ENCODE results near the gene CD79A. TPM values are rescaled to one million over a fixed set of nuclear protein-coding genes. Genes with fewer than 3 reads are reported as not detected.

CD79A gene
- total RNA-seq, 1 experiment from 2014 or later = 0.69 TPM

DNA sequence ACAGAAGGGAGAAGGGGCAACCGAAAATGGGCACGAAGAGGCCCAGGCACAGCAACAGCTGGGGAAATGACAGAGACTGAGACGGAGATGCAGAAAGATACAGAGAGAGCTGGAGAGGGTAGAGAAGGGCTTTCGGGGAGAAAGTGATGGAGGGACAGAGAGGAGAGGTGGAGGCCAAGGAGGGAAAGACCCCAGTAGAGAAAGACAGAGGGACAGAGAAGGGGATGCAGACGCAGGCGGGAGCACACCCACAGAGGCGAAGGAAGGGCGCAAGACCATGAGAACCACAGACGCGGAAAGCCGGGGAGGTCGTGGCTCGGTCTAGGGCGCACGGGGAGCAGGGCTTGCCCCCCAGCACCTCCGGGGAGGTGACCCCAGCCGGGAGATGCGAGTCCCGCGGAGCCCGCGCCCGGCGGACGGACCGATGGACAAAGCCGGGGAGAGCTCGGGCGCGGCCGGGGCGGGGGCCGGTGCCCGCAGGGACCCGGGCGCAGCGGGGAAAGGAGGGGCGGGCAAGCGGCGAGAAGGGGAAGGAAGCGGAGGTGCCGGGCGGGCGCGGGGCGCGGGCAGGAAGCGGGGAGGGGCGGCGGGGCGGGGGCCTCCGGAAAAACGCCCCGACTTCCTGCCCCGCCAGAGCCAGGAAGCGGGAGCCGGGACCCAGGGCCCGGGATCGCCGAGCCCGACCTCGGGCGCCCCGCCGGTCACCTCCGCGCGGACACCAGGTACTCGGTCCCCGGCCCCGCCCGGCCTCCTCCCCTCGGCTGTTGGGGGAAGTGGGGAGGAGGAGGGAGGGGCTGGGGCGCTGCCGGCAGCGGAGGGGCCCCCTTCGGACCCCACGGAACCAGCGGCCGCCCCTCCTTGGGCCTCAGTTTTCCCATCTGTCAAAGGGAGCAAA, 5.7 kb downstream of the CD79A start, which contains the start of gene ARHGEF1:
TSS of gene ARHGEF1 (plus strand) at position 617 of the 895 bp plus-strand sequence. CDS start 4,899 bp downstream, outside the sequence.
- H3K27me3 ChIP-seq (ENCODE audit: insufficient read depth, low read length) = no peaks in the 10 kb centered on the region
- H3K4me2 ChIP-seq (ENCODE audit: low read length) = peak within 1 kb of the TSS; percentile 95
- ChIA-PET RAD21 (ENCODE audit: low non-redundant PET in 1 of 2, low total read pairs in 2 of 2, uncharacterized antibody in 2 of 2, unreplicated experiment in 2 of 2) (no interaction called here), POLR2A (interaction anchor here (0.7 to 4.2 kb wide), 2 partner anchors 21 to 23 kb away, joined by 4 to 18 read pairs; partner anchors contain the start of gene RPS19), CTCF (interaction anchor here (1.5 to 2.3 kb wide), 2 partner anchors 10 to 76 kb away, joined by 3 to 14 read pairs; no protein-coding TSS in a partner anchor)
- H3K4me3 ChIP-seq (replicated peaks in 1 of 2; ENCODE audit: low read depth in 1 of 2, low read length in 2 of 2) = peak within 1 kb of the TSS; percentile 97
- ATAC-seq (peak; percentile 2; the same call in 1 of the 2 replicates), DNase-seq (ENCODE audit: low read depth, low spot score) (no peak)
- BruUV-seq (replicated peaks) = no TSS peak
- no peaks in the 10 kb centered on the region for H3K9me2 ChIP-seq (ENCODE audit: insufficient read depth)
- H3K79me2 ChIP-seq (ENCODE audit: insufficient read depth, low read length) = peaks cover 40% of the 10 kb centered on the region
- peak within 1 kb of the TSS; percentile 73 for H3K27ac ChIP-seq (ENCODE audit: low read depth, low read length)
- intact Hi-C loops (cut with micrococcal nuclease) = loop anchor here (5.0 kb wide), 1 partner anchor 44 kb away; the partner anchor contains the start of gene ERFL
- no peaks in the 10 kb centered on the region for H3K9me3 ChIP-seq (ENCODE audit: control insufficient read depth in 1 of 2, insufficient read depth in 1 of 2, low read depth in 1 of 2, low read length in 2 of 2)
- H3K4me1 ChIP-seq (ENCODE audit: control insufficient read depth in 1 of 2, insufficient read depth in 2 of 2, low read length in 2 of 2) = peaks cover 27 to 42% of the 10 kb centered on the region in 2 experiments
- peak within 1 kb of the TSS; percentile 93 for H3K9ac ChIP-seq (ENCODE audit: low read length)
- no peak within 1 kb of the TSS for H2AFZ ChIP-seq (ENCODE audit: low read depth, low read length, poor library complexity, severe bottlenecking)
- H3K36me3 ChIP-seq (ENCODE audit: control insufficient read depth in 1 of 2, insufficient read depth in 2 of 2, low read length in 2 of 2) = no peaks in the 10 kb centered on the region
- peak; percentile 57; the same call in 1 of the 2 replicates for TF ChIP-seq POLR2AphosphoS5 (IDR thresholded peaks at IDR 0.05; ENCODE audit: low read depth, low read length)
- no peak for TF ChIP-seq SP1 (IDR thresholded peaks at IDR 0.05; ENCODE audit: low read depth)
- TF ChIP-seq ZFX (IDR thresholded peaks at IDR 0.05) = peak; percentile 66; the same call in 1 of the 2 replicates
- TF ChIP-seq TCF7L2 (IDR thresholded peaks at IDR 0.05; ENCODE audit: borderline replicate concordance, extremely low read depth, insufficient read depth, insufficient read length) = no peak
- TF ChIP-seq EZH2 (IDR thresholded peaks at IDR 0.05) = no peak
- TF ChIP-seq, protein P1, sequence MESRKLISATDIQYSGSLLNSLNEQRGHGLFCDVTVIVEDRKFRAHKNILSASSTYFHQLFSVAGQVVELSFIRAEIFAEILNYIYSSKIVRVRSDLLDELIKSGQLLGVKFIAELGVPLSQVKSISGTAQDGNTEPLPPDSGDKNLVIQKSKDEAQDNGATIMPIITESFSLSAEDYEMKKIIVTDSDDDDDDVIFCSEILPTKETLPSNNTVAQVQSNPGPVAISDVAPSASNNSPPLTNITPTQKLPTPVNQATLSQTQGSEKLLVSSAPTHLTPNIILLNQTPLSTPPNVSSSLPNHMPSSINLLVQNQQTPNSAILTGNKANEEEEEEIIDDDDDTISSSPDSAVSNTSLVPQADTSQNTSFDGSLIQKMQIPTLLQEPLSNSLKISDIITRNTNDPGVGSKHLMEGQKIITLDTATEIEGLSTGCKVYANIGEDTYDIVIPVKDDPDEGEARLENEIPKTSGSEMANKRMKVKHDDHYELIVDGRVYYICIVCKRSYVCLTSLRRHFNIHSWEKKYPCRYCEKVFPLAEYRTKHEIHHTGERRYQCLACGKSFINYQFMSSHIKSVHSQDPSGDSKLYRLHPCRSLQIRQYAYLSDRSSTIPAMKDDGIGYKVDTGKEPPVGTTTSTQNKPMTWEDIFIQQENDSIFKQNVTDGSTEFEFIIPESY (IDR thresholded peaks at IDR 0.05; ENCODE audit: extremely low read depth, insufficient replicate concordance, low read length) = no peak
- TF ChIP-seq MAX (IDR thresholded peaks at IDR 0.05) = no peak
- no peak for TF ChIP-seq SRF (IDR thresholded peaks at IDR 0.05; ENCODE audit: low read depth)
- no peak for TF ChIP-seq EZH2phosphoT487 (IDR thresholded peaks at IDR 0.05; ENCODE audit: borderline replicate concordance)
- no peak for TF ChIP-seq ATF3 (IDR thresholded peaks at IDR 0.05)
- TF ChIP-seq JUND (IDR thresholded peaks at IDR 0.05) = no peak
- H4K20me1 ChIP-seq (ENCODE audit: insufficient read depth) = no peaks in the 10 kb centered on the region

Measured in HCT116 (cell line).